Transverse colon (tissue), 4 donors: ENCODE data around the gene KDM2B. TPM values are rescaled to one million over a fixed set of nuclear protein-coding genes. Genes with fewer than 3 reads are reported as not detected.
A peak's percentile ranks its signal among the peaks of the same experiment; 100 is the strongest.

Experiments used
- DNase-seq: peaks from one replicate; pipeline ENCODE4 v3.0.0-alpha.2; 2019
- H3K27ac ChIP-seq, 4 donors: fragments of 200-600 bp; sonication (generic); 2 replicates each; pipeline ENCODE4 v1.5.1; 2016 to 2018; ENCODE audit warnings: inconsistent platforms in 4 of 4
- H3K27me3 ChIP-seq: fragments of 200-600 bp; sonication (generic); 2 replicates; pipeline ENCODE4 v1.5.1; 2017; ENCODE audit warnings: inconsistent platforms
- H3K36me3 ChIP-seq, 4 donors: fragments of 200-600 bp; sonication (generic); 2 replicates each; pipeline ENCODE4 v1.5.1; 2017 to 2019; ENCODE audit warnings: inconsistent platforms in 4 of 4
- H3K4me1 ChIP-seq, 4 donors: fragments of 200-600 bp; sonication (generic); 2 replicates each; pipeline ENCODE4 v1.5.1; 2017 to 2020; ENCODE audit warnings: inconsistent platforms in 4 of 4
- H3K4me3 ChIP-seq, 4 donors: fragments of 200-600 bp; sonication (generic); 1 replicate in 1 of 4; 2 replicates in 3 of 4; pipeline versions ENCODE4 v1.5.1 to v1.6.1; 2017 to 2019; ENCODE audit warnings: inconsistent platforms in 4 of 4
- H3K9me3 ChIP-seq, 2 donors: fragments of 200-600 bp; sonication (generic); 2 replicates each; pipeline ENCODE4 v1.5.1; 2017 to 2019; ENCODE audit warnings: inconsistent platforms in 2 of 2
- CTCF ChIP-seq, 5 experiments: fragments of 200-600 bp in 3 of 5; fragments of 450-650 bp in 2 of 5; sonication (generic) in 3 of 5; IDR thresholded peaks; 1 replicate in 2 of 5; 2 replicates in 3 of 5; pipeline ENCODE4 v1.5.1; 2016 to 2017; ENCODE audit warnings: antibody characterized with exemption in 5 of 5, inconsistent platforms in 3 of 5, mild to moderate bottlenecking in 2 of 5, moderate library complexity in 1 of 5
- EP300 ChIP-seq: sonication (generic); formaldehyde crosslinking; IDR thresholded peaks from one replicate; pipeline ENCODE4 v1.6.1; 2017; ENCODE audit warnings: antibody characterized with exemption, low read depth
- POLR2A ChIP-seq: fragments of 450-650 bp; IDR thresholded peaks from one replicate; pipeline ENCODE4 v1.6.1; 2016; ENCODE audit warnings: antibody characterized with exemption, mild to moderate bottlenecking, moderate library complexity
- POLR2AphosphoS5 ChIP-seq, 3 donors: sonication (generic); formaldehyde crosslinking; IDR thresholded peaks; one replicate each; pipeline ENCODE4 v1.6.1; 2016; ENCODE audit warnings: antibody characterized with exemption in 3 of 3
- WGBS, 2 donors: methylation state at CpG; one replicate each; pipeline ENCODE4 v1.1.5; 2018; ENCODE audit warnings: low coverage in 1 of 2; 5-methylcytosine and 5-hydroxymethylcytosine counted together
- in situ Hi-C, 4 donors: fragments of 200-750 bp; cut with MboI; loops; one replicate each; pipeline versions ENCODE4 v1.15.0 to v1.15.1; 2017; ENCODE audit warnings: low sequenced_read_pairs in 3 of 4, low pct_ligation_motif_present in 1 of 4, low pct_unique_long_range_greater_than_20kb in 1 of 4
- intact Hi-C: fragments of 100-400 bp; cut with DNase I; formaldehyde crosslinking; loops from one replicate; pipeline ENCODE4 v1.15.1; 2023; ENCODE audit warnings: low total_unique reads
- total RNA-seq, 4 donors: library from RNA; depleted of rRNA; stranded (reverse); fragments of >200 nt; gene quantifications; one replicate each; pipeline ENCODE4 v1.1.0, GENCODE V29; 2016

The KDM2B gene
- total RNA-seq, 4 donors from 2014 or later, result 7.2 to 39.3 (median 15.2) TPM

- in situ Hi-C loops, result no loop called here
- no peak overlapping the region for H3K4me3 ChIP-seq
- TF ChIP-seq CTCF (IDR thresholded peaks at IDR 0.05), result no peak
- no peak for TF ChIP-seq EP300
- no peak for TF ChIP-seq POLR2A
- TF ChIP-seq POLR2AphosphoS5 (IDR thresholded peaks at IDR 0.05), result no peak
- no peaks in the 10 kb centered on the region for H3K9me3 ChIP-seq
- DNase-seq, result no peak
- intact Hi-C loops, result no loop called here
- no peaks in the 10 kb centered on the region for H3K4me1 ChIP-seq
- H3K27me3 ChIP-seq, result no peaks in the 10 kb centered on the region
- no peak overlapping the region for H3K27ac ChIP-seq
- H3K36me3 ChIP-seq, result no peaks in the 10 kb centered on the region
- 84 to 92% methylated on average over 5 to 7 of the region's 7 CpGs for WGBS, 2 donors
Measured at GRCh38 chr12:121515615-121516014, 65.2 kb downstream of the KDM2B start.

- Histone ChIP-seq H3K9me3 (no peaks in the 10 kb centered on the region), H3K4me1 (no peaks in the 10 kb centered on the region), H3K27ac (no peak overlapping the region), H3K27me3 (no peaks in the 10 kb centered on the region), H3K36me3 (peaks cover 0 to 5% (median 0%) of the 10 kb centered on the region in 4 donors), H3K4me3 (no peak overlapping the region)
- TF ChIP-seq EP300 (no peak), POLR2A (no peak), POLR2AphosphoS5 (IDR thresholded peaks at IDR 0.05) (no peak), CTCF (IDR thresholded peaks at IDR 0.05) (no peak)
- intact Hi-C loops, result no loop called here
- 63 to 80% methylated on average over 2 to 16 of the region's 16 CpGs for WGBS, 2 donors
- in situ Hi-C loops, result no loop called here
- no peak for DNase-seq
Measured at GRCh38 chr12:121514184-121514742, 66.6 kb downstream of the KDM2B start.

- no peaks in the 10 kb centered on the region for H3K4me1 ChIP-seq
- no peak overlapping the region for H3K4me3 ChIP-seq
- H3K9me3 ChIP-seq, result no peaks in the 10 kb centered on the region
- TF ChIP-seq POLR2A (no peak), EP300 (no peak), POLR2AphosphoS5 (IDR thresholded peaks at IDR 0.05) (no peak)
- in situ Hi-C loops (no loop called here), intact Hi-C loops (no loop called here)
- DNase-seq, result peak; percentile 58
- H3K27ac ChIP-seq, result no peak overlapping the region
- WGBS, 2 donors, result 74% methylated on average over 17 of the region's 17 CpGs; no CpG with 5 or more reads in 1 of the 2 donors
- no peaks in the 10 kb centered on the region for H3K27me3 ChIP-seq
- H3K36me3 ChIP-seq, result peaks cover 0 to 5% (median 0%) of the 10 kb centered on the region in 4 donors
Measured at GRCh38 chr12:121513464-121514183, 67.2 kb downstream of the KDM2B start.

GRCh38 chr12:121512561-121512960, 68.3 kb downstream of the KDM2B start:
- TF ChIP-seq EP300 (no peak), POLR2A (no peak), CTCF (IDR thresholded peaks at IDR 0.05) (no peak), POLR2AphosphoS5 (IDR thresholded peaks at IDR 0.05) (no peak)
- H3K9me3 ChIP-seq, result no peaks in the 10 kb centered on the region
- H3K27ac ChIP-seq, result no peak overlapping the region
- WGBS, 2 donors, result 75% methylated on average over 12 of the region's 12 CpGs; no CpG with 5 or more reads in 1 of the 2 donors
- no peak overlapping the region for H3K4me3 ChIP-seq
- no peaks in the 10 kb centered on the region for H3K4me1 ChIP-seq
- in situ Hi-C loops (no loop called here), intact Hi-C loops (no loop called here)
- H3K27me3 ChIP-seq, result no peaks in the 10 kb centered on the region
- no peak for DNase-seq
- H3K36me3 ChIP-seq, result peaks cover 0 to 5% (median 0%) of the 10 kb centered on the region in 4 donors
